A673 (cell line): ENCODE measurements around the gene IFI35. TPM values are rescaled to one million over a fixed set of nuclear protein-coding genes. Genes with fewer than 3 reads are reported as not detected.
"Not testable (repeated sequence)": the region's sequence is repeated elsewhere in the genome, so short reads cannot be mapped to it uniquely, and the experiment has no call there.

Source experiments
- BruUV-seq: library from RNA; stranded (reverse); fragments of 400-500 nt; replicated peaks from 2 replicates; lab custom pipeline; 2021; lab: Mats Ljungman, UMichigan
- CTCF ChIA-PET: fragments of 300-600 bp; sonication (Branson Sonifier 250); formaldehyde crosslinking; loops from one replicate; lab custom pipeline; 2022; ENCODE audit warnings: antibody characterized with exemption; lab: Charles Lee
- POLR2A ChIA-PET: fragments of 300-600 bp; sonication (Branson Sonifier 250); formaldehyde crosslinking; loops from one replicate; lab custom pipeline; 2022; ENCODE audit warnings: antibody characterized with exemption; ENCODE audit not compliant: low non-redundant PET; lab: Charles Lee
- DNase-seq: peaks from one replicate; pipeline ENCODE4 v3.0.0-alpha.2; 2015; ENCODE audit warnings: low spot score
- H3K27ac ChIP-seq: fragments of 200-600 bp; sonication (generic); 2 replicates; pipeline ENCODE4 v1.5.1; 2016; ENCODE audit warnings: mixed run types, low read depth, mild to moderate bottlenecking, mixed read lengths, antibody characterized with exemption, low read length; ENCODE audit not compliant: poor library complexity, severe bottlenecking
- H3K27me3 ChIP-seq: fragments of 200-600 bp; sonication (generic); replicated peaks from 2 replicates; pipeline ENCODE4 v1.6.1; 2017; ENCODE audit warnings: mixed run types, low read depth, mild to moderate bottlenecking, mixed read lengths, antibody characterized with exemption, low read length; ENCODE audit not compliant: insufficient read depth, poor library complexity
- H3K36me3 ChIP-seq: fragments of 200-600 bp; sonication (generic); 2 replicates; pipeline ENCODE4 v1.6.1; 2016; ENCODE audit warnings: mixed run types, mild to moderate bottlenecking, mixed read lengths, antibody characterized with exemption, low read length; ENCODE audit not compliant: insufficient read depth, poor library complexity, severe bottlenecking
- H3K4me1 ChIP-seq: fragments of 200-600 bp; sonication (generic); 2 replicates; pipeline ENCODE4 v1.6.1; 2017; ENCODE audit warnings: mixed run types, mild to moderate bottlenecking, mixed read lengths, antibody characterized with exemption, low read length; ENCODE audit not compliant: insufficient read depth, poor library complexity, severe bottlenecking
- H3K4me3 ChIP-seq: fragments of 200-600 bp; sonication (generic); 2 replicates; pipeline ENCODE4 v1.5.1; 2016; ENCODE audit warnings: low read depth, mixed run types, mild to moderate bottlenecking, mixed read lengths, low read length; ENCODE audit not compliant: poor library complexity, severe bottlenecking
- H3K9me3 ChIP-seq: fragments of 200-600 bp; sonication (generic); 2 replicates; pipeline ENCODE4 v1.6.1; 2016; ENCODE audit warnings: mixed run types, low read depth, mild to moderate bottlenecking, mixed read lengths, antibody characterized with exemption, low read length; ENCODE audit not compliant: poor library complexity, severe bottlenecking
- CTCF ChIP-seq: fragments of 300-800, 200-600 bp; sonication (generic); conservative IDR thresholded peaks from 2 replicates; pipeline ENCODE4 v1.5.1; 2017; ENCODE audit warnings: low read depth, mild to moderate bottlenecking, antibody characterized with exemption, low read length, moderate library complexity, mixed read lengths
- EZH2 ChIP-seq: fragments of 200-600 bp; sonication (generic); IDR thresholded peaks from 2 replicates; pipeline ENCODE4 v1.6.1; 2017; ENCODE audit warnings: borderline replicate concordance, low read depth, mild to moderate bottlenecking, mixed read lengths, antibody characterized with exemption, low read length; ENCODE audit not compliant: poor library complexity, severe bottlenecking
- intact Hi-C: fragments of 100-400 bp; cut with micrococcal nuclease; formaldehyde crosslinking; loops from one replicate; pipeline ENCODE4 v1.10.0; 2022; ENCODE audit not compliant: unreplicated experiment
- total RNA-seq: library from RNA; stranded (reverse); gene quantifications from 2 replicates; pipeline ENCODE4 v1.2.3, GENCODE V29; 2021

Gene IFI35
- total RNA-seq, 1 experiment from 2014 or later = 4.9 TPM

- H3K36me3 ChIP-seq = peaks cover 30% of the 10 kb centered on the region
- TSS peak; percentile 83 for BruUV-seq
- no peaks in the 10 kb centered on the region for H3K27me3 ChIP-seq
- POLR2A ChIA-PET = interaction anchor here (0.7 to 0.9 kb wide), 4 partner anchors 8 to 317 kb away, joined by 3 to 17 read pairs (median 6); partner anchors contain the start of gene IFI35
- intact Hi-C loops = no loop called here
- DNase-seq = peak; percentile 98
- H3K4me1 ChIP-seq = peaks cover 6% of the 10 kb centered on the region
- TF ChIP-seq CTCF (peak; percentile 65), EZH2 (no peak)
- H3K9me3 ChIP-seq = no peaks in the 10 kb centered on the region
- CTCF ChIA-PET = interaction anchor here (0.6 to 1.5 kb wide), 3 partner anchors 26 to 82 kb away, joined by 3 to 4 read pairs (median 3); partner anchors contain the start of gene AARSD1
- peak within 1 kb of the TSS; percentile 92 for H3K27ac ChIP-seq
- peak within 1 kb of the TSS; percentile 92 for H3K4me3 ChIP-seq
Observed at GRCh38 chr17:42997984-42998938, 8.3 kb upstream of the IFI35 start, which contains the start of gene RPL27. TSS of gene RPL27 (plus strand) at chr17:42998419. CDS start at chr17:42998751, 332 bp downstream.

- peak overlapping the region; percentile 92 for H3K27ac ChIP-seq
- H3K36me3 ChIP-seq = peaks cover 33% of the 10 kb centered on the region
- peak overlapping the region; percentile 92 for H3K4me3 ChIP-seq
- intact Hi-C loops = no loop called here
- POLR2A ChIA-PET = no interaction called here
- H3K9me3 ChIP-seq = no peaks in the 10 kb centered on the region
- peaks cover 6% of the 10 kb centered on the region for H3K4me1 ChIP-seq
- no peaks in the 10 kb centered on the region for H3K27me3 ChIP-seq
- BruUV-seq = no TSS peak
- no peak for TF ChIP-seq CTCF
- TF ChIP-seq EZH2 = no peak
- CTCF ChIA-PET = interaction anchor here (1.5 kb wide), 1 partner anchor 25 kb away, joined by 3 read pairs; no protein-coding TSS in a partner anchor
- no peak for DNase-seq
Observed at GRCh38 chr17:42999003-42999525, 7.5 kb upstream of the IFI35 start.

- DNase-seq, BruUV-seq, H3K27me3 ChIP-seq, H3K4me3 ChIP-seq, POLR2A ChIA-PET, intact Hi-C loops, H3K4me1 ChIP-seq, CTCF ChIA-PET, H3K9me3 ChIP-seq: not testable (repeated sequence)
- Histone ChIP-seq H3K36me3 (peaks cover 33% of the 10 kb centered on the region), H3K27ac (peak overlapping the region; percentile 23)
Observed at GRCh38 chr17:43000894-43001293, 5.7 kb upstream of the IFI35 start.
